GM13976 (cell line): Measurements from ENCODE around the gene ZNRF3.

Experiments
- DNase-seq: peaks from one replicate; pipeline ENCODE4 v3.0.0; 2012; ENCODE audit warnings: low spot score
- CTCF ChIP-seq: IDR thresholded peaks from 2 replicates; pipeline ENCODE4 v1.5.1; 2012; ENCODE audit warnings: borderline replicate concordance, mild to moderate bottlenecking; ENCODE audit not compliant: insufficient read depth; ENCODE audit errors: extremely low read depth, missing control alignments, control extremely low read depth
- in situ Hi-C: fragments of 300-500 bp; cut with MboI; formaldehyde crosslinking; loops from one replicate; pipeline ENCODE4 v1.12.0; 2022; ENCODE audit warnings: low sequenced_read_pairs, mixed read lengths, inconsistent platforms; ENCODE audit not compliant: unreplicated experiment

ZNRF3 gene

GRCh38 chr22:29049655-29050263, 166.4 kb downstream of the ZNRF3 start:
- TF ChIP-seq CTCF = no peak
- in situ Hi-C loops = no loop called here
- DNase-seq = no peak

- TF ChIP-seq CTCF = no peak
- in situ Hi-C loops = no loop called here
- no peak for DNase-seq
These were observed 167.1 kb downstream of the ZNRF3 start for GRCh38 chr22:29050457-29050856.

GRCh38 chr22:29053048-29053702, 169.8 kb downstream of the ZNRF3 start:
- no peak for TF ChIP-seq CTCF
- no peak for DNase-seq
- in situ Hi-C loops = no loop called here

- in situ Hi-C loops = no loop called here
- no peak for DNase-seq
- TF ChIP-seq CTCF = no peak
These were observed 170.9 kb downstream of the ZNRF3 start for GRCh38 chr22:29054251-29054767.

- no peak for DNase-seq
- in situ Hi-C loops = no loop called here
- TF ChIP-seq CTCF = no peak
These were observed 171.9 kb downstream of the ZNRF3 start for GRCh38 chr22:29055192-29055830.

GRCh38 chr22:29056472-29056871, 173.1 kb downstream of the ZNRF3 start:
- DNase-seq = no peak
- no peak for TF ChIP-seq CTCF
- in situ Hi-C loops = no loop called here
